Spleen (tissue), 11 donors: ENCODE results near the gene HES4. TPM values are rescaled to one million over a fixed set of nuclear protein-coding genes. Genes with fewer than 3 reads are reported as not detected.

Source experiments
- DNase-seq: peaks from one replicate; pipeline ENCODE4 v3.0.0-alpha.2; 2020
- H3K27ac ChIP-seq, 8 donors: fragments of 200-600 bp; sonication (generic) in 7 of 8; 1 replicate in 4 of 8; 2 replicates in 4 of 8; pipeline versions ENCODE4 v1.5.0 to v1.8.0; 2016 to 2021; ENCODE audit warnings: inconsistent platforms in 4 of 8, mild to moderate bottlenecking in 4 of 8, moderate library complexity in 1 of 8
- H3K27me3 ChIP-seq, 7 donors: fragments of 200-600 bp; sonication (generic) in 6 of 7; replicated peaks in 1 of 7; 1 replicate in 4 of 7; 2 replicates in 3 of 7; pipeline versions ENCODE4 v1.5.0 to v1.8.0; 2016 to 2021; ENCODE audit warnings: inconsistent platforms in 3 of 7, mild to moderate bottlenecking in 1 of 7
- H3K36me3 ChIP-seq, 6 donors: fragments of 200-600 bp; sonication (generic) in 5 of 6; 1 replicate in 4 of 6; 2 replicates in 2 of 6; pipeline versions ENCODE4 v1.5.0 to v1.8.0; 2016 to 2021; ENCODE audit warnings: inconsistent platforms in 2 of 6
- H3K4me1 ChIP-seq, 6 donors: fragments of 200-600 bp; sonication (generic) in 5 of 6; 1 replicate in 3 of 6; 2 replicates in 3 of 6; pipeline versions ENCODE4 v1.5.0 to v1.8.0; 2016 to 2021; ENCODE audit warnings: inconsistent platforms in 3 of 6
- H3K4me3 ChIP-seq, 8 donors: fragments of 200-600 bp; sonication (generic) in 7 of 8; 1 replicate in 4 of 8; 2 replicates in 4 of 8; pipeline versions ENCODE4 v1.5.0 to v1.8.0; 2016 to 2021; ENCODE audit warnings: inconsistent platforms in 4 of 8, mild to moderate bottlenecking in 4 of 8, moderate library complexity in 2 of 8
- H3K9me3 ChIP-seq, 8 donors: fragments of 200-600 bp; sonication (generic) in 7 of 8; 1 replicate in 4 of 8; 2 replicates in 4 of 8; pipeline versions ENCODE4 v1.5.0 to v1.8.0; 2016 to 2021; ENCODE audit warnings: inconsistent platforms in 4 of 8
- POLR2A ChIP-seq, 3 donors: fragments of 450-650 bp; IDR thresholded peaks; one replicate each; pipeline ENCODE4 v1.5.1; 2017; ENCODE audit warnings: antibody characterized with exemption in 3 of 3, mild to moderate bottlenecking in 1 of 3
- POLR2AphosphoS5 ChIP-seq, 3 donors: sonication (generic); formaldehyde crosslinking; IDR thresholded peaks; one replicate each; pipeline ENCODE4 v1.5.1; 2017; ENCODE audit warnings: antibody characterized with exemption in 3 of 3
- WGBS, 5 donors: extraction: QIAGEN DNeasy Blood & Tissue Kit in 3 of 5; methylation state at CpG; one replicate each; pipeline versions ENCODE4 v1.1.5 to v1.1.7; 2013 to 2018; 5-methylcytosine and 5-hydroxymethylcytosine counted together
- intact Hi-C: fragments of 100-400 bp; cut with DNase I; formaldehyde crosslinking; loops from one replicate; pipeline ENCODE4 v1.15.0; 2023; ENCODE audit warnings: low total_unique reads
- polyA plus RNA-seq, 3 donors: library from polyadenylated mRNA; stranded (reverse); fragments of 200-250 nt; gene quantifications; one replicate each; pipeline ENCODE4 v1.2.1, GENCODE V29; 2013
- total RNA-seq, 7 donors: library from RNA; depleted of rRNA in 3 of 7; stranded (reverse); fragments of >200 nt in 3 of 7; fragmentation: NEBNext Ultra II Directional in 4 of 7; extraction: Animal tissue kit (Norgen Biotek cat#: 25700) in 4 of 7; gene quantifications; one replicate each; pipeline versions ENCODE4 v1.1.0 to v1.2.1, GENCODE V29; 2016 to 2021
- TF ChIP-seq, protein P1 (sequence below), 11 experiments: fragments of 200-600 bp in 7 of 11; fragments of 450-650 bp in 4 of 11; sonication (generic) in 4 of 11; IDR thresholded peaks in 8 of 11; conservative IDR thresholded peaks in 3 of 11; 1 replicate in 7 of 11; 2 replicates in 4 of 11; pipeline versions ENCODE4 v1.4.0 to v1.8.0; 2016 to 2021; ENCODE audit warnings: antibody characterized with exemption in 11 of 11, inconsistent platforms in 4 of 11, mild to moderate bottlenecking in 1 of 11
- donor health status: healthy with polysubstance abuse.
- donor health status: DM: no; HTN: no; CAD: no; lungs with moderate emphysema.
- donor health status: DM: no; HTN: no; CAD: no.
- donor health status: Bipolar disorder and iron deficiency.
- donor health status: healthy.
- donor health status: DM: no; HTN: no; CAD: no.
- donor health status: DM: yes; HTN: yes; CAD: no.

The HES4 gene
- total and polyA plus RNA-seq, 10 donors = 3.8 to 64.3 (median 20.6) TPM

DNA sequence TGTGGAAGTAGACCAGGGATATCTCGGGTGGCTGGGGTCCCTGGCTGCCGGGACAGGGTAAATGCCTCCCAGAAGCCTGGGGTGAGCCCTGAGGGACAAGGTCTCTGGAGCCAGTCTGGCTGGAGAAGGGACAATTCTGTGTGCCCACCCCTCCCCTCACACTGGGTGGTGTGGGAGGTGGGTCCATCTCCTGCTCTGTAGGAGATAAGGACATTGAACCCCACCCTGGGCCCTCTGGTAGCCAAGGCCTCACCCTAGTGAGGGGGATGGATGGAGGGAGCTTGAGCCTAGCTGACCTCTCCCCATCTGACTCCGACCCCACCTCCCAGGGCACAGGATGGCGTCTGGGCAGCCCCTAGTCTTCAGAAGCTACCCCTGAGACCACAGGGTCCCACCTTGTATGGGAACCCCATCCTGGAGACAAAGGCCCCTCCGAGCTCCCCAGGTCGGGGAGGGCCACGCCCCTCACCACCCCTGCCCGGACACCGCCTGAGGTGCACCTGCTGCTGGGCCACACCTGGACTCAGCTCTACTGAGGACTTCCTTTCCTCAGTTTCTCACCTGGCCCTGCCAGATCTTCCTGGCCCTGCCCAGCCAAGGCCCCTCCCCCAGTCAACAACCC lies 24.4 kb upstream of the HES4 start:
- intact Hi-C loops = no loop called here
- Histone ChIP-seq H3K36me3 (no peaks in the 10 kb centered on the region), H3K4me1 (peaks cover 9 to 65% (median 27%) of the 10 kb centered on the region in 6 donors), H3K27me3 (peaks cover 0 to 47% (median 15%) of the 10 kb centered on the region in 7 donors), H3K4me3 (no peak overlapping the region), H3K27ac (no peak overlapping the region), H3K9me3 (no peaks in the 10 kb centered on the region)
- TF ChIP-seq POLR2A (IDR thresholded peaks at IDR 0.05) = no peak
- TF ChIP-seq, protein P1, sequence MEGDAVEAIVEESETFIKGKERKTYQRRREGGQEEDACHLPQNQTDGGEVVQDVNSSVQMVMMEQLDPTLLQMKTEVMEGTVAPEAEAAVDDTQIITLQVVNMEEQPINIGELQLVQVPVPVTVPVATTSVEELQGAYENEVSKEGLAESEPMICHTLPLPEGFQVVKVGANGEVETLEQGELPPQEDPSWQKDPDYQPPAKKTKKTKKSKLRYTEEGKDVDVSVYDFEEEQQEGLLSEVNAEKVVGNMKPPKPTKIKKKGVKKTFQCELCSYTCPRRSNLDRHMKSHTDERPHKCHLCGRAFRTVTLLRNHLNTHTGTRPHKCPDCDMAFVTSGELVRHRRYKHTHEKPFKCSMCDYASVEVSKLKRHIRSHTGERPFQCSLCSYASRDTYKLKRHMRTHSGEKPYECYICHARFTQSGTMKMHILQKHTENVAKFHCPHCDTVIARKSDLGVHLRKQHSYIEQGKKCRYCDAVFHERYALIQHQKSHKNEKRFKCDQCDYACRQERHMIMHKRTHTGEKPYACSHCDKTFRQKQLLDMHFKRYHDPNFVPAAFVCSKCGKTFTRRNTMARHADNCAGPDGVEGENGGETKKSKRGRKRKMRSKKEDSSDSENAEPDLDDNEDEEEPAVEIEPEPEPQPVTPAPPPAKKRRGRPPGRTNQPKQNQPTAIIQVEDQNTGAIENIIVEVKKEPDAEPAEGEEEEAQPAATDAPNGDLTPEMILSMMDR (IDR thresholded peaks at IDR 0.05 in 8 of 11, conservative IDR thresholded peaks at IDR 0.05 in 3 of 11) = no peak
- TF ChIP-seq POLR2AphosphoS5 (IDR thresholded peaks at IDR 0.05) = no peak
- DNase-seq = no peak
- 86 to 95% (median 90%) methylated on average over 5 to 9 of the region's 9 CpGs for WGBS, 5 donors

DNA sequence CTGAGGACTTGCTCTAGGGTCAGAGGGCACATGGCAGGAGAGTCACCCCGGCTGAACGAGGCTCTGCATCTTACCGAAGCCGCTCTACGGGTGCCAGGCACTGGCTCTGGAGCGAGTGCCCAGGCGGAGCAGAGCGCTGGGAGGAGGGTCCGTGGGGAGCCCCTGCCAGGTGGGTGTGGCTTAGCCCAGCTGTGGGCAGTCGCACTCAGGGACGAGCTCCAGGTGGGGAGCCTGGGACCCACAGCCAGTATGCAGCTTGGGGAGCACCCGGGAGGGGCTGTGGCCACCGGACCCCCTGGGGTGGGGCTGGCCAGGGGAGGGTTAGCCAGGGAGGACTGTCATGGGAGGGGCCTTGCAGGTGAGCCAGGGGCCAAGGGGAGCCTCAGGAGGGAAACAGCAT lies 23.8 kb upstream of the HES4 start:
- no peak for DNase-seq
- no peaks in the 10 kb centered on the region for H3K36me3 ChIP-seq
- no peaks in the 10 kb centered on the region for H3K9me3 ChIP-seq
- peaks cover 13 to 70% (median 33%) of the 10 kb centered on the region in 6 donors for H3K4me1 ChIP-seq
- H3K4me3 ChIP-seq = no peak overlapping the region
- no peak overlapping the region for H3K27ac ChIP-seq
- H3K27me3 ChIP-seq = peaks cover 0 to 47% (median 15%) of the 10 kb centered on the region in 7 donors
- 65 to 85% (median 77%) methylated on average over 8 to 13 of the region's 13 CpGs for WGBS, 5 donors
- TF ChIP-seq, protein P1 (IDR thresholded peaks at IDR 0.05 in 8 of 11, conservative IDR thresholded peaks at IDR 0.05 in 3 of 11) = no peak
- TF ChIP-seq POLR2A (IDR thresholded peaks at IDR 0.05) (no peak), POLR2AphosphoS5 (IDR thresholded peaks at IDR 0.05) (no peak)
- intact Hi-C loops = no loop called here

DNA sequence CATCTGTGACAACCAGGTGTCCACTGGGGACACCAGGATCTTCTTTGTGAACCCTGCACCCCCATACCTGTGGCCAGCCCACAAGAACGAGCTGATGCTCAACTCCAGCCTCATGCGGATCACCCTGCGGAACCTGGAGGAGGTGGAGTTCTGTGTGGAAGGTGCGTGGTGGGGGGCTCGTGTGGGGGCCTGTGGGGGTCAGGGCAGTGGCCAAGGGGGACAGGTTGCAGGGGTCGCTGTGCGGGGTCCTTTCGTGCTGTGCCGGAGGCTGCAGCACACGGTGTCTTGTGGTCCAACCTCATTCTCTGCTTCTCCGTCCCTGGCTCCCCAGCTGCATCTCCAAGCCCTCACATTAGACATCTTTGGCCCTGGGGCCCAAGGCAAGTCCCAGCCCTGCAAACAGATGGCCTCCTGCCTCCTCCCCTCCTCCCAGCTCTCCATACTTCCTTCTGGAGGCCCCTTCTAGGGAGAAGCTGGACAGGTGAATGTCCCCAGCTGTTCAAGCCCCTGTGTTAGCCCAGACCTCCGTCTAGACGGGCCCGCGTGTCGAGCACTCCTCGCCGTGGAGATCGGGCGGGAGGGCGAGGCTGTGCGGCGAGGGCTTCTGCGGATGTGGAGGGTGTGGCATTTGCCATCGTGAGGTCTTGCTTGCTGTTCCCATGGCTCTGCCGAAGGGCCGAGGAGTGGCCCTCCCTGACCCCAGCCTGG lies 22.6 kb upstream of the HES4 start:
- TF ChIP-seq POLR2A (IDR thresholded peaks at IDR 0.05) (no peak), POLR2AphosphoS5 (IDR thresholded peaks at IDR 0.05) (no peak)
- TF ChIP-seq, protein P1 (IDR thresholded peaks at IDR 0.05 in 8 of 11, conservative IDR thresholded peaks at IDR 0.05 in 3 of 11) = no peak
- no peak for DNase-seq
- intact Hi-C loops = no loop called here
- Histone ChIP-seq H3K9me3 (no peaks in the 10 kb centered on the region), H3K27me3 (peaks cover 0 to 41% (median 15%) of the 10 kb centered on the region in 7 donors), H3K36me3 (no peaks in the 10 kb centered on the region), H3K4me1 (peaks cover 13 to 76% (median 33%) of the 10 kb centered on the region in 6 donors), H3K27ac (no peak overlapping the region), H3K4me3 (no peak overlapping the region)
- 67 to 78% (median 71%) methylated on average over 20 to 27 of the region's 27 CpGs for WGBS, 5 donors

DNA sequence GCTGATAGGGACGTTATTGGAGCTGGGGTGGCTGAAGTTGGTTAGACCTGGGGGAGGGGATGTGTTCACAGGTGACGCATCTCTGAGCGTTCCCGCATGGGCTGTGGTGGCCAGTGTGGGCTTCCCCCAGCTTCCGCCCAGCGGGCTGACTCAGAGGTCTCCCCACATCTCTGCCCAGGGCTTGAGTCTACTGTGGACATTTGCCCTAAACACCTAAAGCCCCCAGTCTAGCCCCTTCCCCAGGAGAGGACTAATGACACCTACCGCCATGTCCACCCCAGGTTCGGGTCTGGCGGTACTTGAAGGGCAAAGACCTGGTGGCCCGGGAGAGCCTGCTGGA lies 22.0 kb upstream of the HES4 start:
- Histone ChIP-seq H3K9me3 (no peaks in the 10 kb centered on the region), H3K4me3 (no peak overlapping the region), H3K4me1 (peaks cover 13 to 74% (median 33%) of the 10 kb centered on the region in 6 donors), H3K27ac (no peak overlapping the region), H3K36me3 (no peaks in the 10 kb centered on the region), H3K27me3 (peaks cover 0 to 41% (median 15%) of the 10 kb centered on the region in 7 donors)
- WGBS, 5 donors = 59 to 92% (median 82%) methylated on average over 10 of the region's 10 CpGs
- TF ChIP-seq POLR2A (IDR thresholded peaks at IDR 0.05) (no peak), POLR2AphosphoS5 (IDR thresholded peaks at IDR 0.05) (no peak)
- TF ChIP-seq, protein P1 (IDR thresholded peaks at IDR 0.05 in 8 of 11, conservative IDR thresholded peaks at IDR 0.05 in 3 of 11) = no peak
- intact Hi-C loops = no loop called here
- no peak for DNase-seq
